ENCODE data around the gene TAF5L. TPM values are rescaled to one million over a fixed set of nuclear protein-coding genes. Genes with fewer than 3 reads are reported as not detected.

TAF5L gene
- total RNA-seq, 1 donor from 2014 or later: 24.4 TPM

GRCh38 chr1:229620876-229621275 lies 5.0 kb downstream of the TAF5L start:
- ChIA-PET POLR2A (no interaction called here), CTCF (interaction anchor here (0.5 to 0.9 kb wide), 2 partner anchors 24 to 60 kb away, joined by 3 read pairs; no protein-coding TSS in a partner anchor)
- H3K9me3 Mint-ChIP-seq: no peaks in the 10 kb centered on the region
- no peak overlapping the region for H3K27ac Mint-ChIP-seq
- intact Hi-C loops (cut with micrococcal nuclease): no loop called here
- ATAC-seq (ENCODE audit: low read depth) (no peak), DNase-seq (no peak)
- TF ChIP-seq, protein P1, sequence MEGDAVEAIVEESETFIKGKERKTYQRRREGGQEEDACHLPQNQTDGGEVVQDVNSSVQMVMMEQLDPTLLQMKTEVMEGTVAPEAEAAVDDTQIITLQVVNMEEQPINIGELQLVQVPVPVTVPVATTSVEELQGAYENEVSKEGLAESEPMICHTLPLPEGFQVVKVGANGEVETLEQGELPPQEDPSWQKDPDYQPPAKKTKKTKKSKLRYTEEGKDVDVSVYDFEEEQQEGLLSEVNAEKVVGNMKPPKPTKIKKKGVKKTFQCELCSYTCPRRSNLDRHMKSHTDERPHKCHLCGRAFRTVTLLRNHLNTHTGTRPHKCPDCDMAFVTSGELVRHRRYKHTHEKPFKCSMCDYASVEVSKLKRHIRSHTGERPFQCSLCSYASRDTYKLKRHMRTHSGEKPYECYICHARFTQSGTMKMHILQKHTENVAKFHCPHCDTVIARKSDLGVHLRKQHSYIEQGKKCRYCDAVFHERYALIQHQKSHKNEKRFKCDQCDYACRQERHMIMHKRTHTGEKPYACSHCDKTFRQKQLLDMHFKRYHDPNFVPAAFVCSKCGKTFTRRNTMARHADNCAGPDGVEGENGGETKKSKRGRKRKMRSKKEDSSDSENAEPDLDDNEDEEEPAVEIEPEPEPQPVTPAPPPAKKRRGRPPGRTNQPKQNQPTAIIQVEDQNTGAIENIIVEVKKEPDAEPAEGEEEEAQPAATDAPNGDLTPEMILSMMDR (IDR thresholded peaks at IDR 0.05): no peak
- no peaks in the 10 kb centered on the region for H3K27me3 Mint-ChIP-seq
- peaks cover 32% of the 10 kb centered on the region for H3K4me1 Mint-ChIP-seq
- H3K4me3 Mint-ChIP-seq: no peak overlapping the region
- peaks cover 3% of the 10 kb centered on the region for H3K36me3 Mint-ChIP-seq (ENCODE audit: low read depth)

DNA sequence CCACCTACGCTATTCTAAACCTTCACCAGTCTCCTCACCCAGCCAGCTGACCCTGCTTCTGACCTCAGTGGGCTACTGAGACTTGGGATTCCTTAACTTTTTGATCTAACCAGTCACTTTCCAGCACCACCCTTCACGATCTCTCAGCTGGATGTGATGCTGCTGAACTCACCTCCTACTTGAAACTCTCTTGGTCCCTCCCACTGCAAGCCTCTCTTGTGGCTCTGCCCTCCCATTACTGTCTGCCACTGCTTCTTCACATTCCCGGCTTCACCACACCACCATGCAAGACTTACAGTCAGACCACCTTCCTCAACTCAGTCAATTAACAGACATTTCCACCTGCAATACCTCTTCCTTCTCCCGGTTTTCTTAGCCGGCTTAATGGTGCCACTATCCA lies 6.3 kb downstream of the TAF5L start:
- peaks cover 26% of the 10 kb centered on the region for H3K4me1 Mint-ChIP-seq
- no peak for ATAC-seq (ENCODE audit: low read depth)

GRCh38 chr1:229619002-229619401 lies 6.9 kb downstream of the TAF5L start:
- H3K9me3 Mint-ChIP-seq: no peaks in the 10 kb centered on the region
- no peak overlapping the region for H3K27ac Mint-ChIP-seq
- no peaks in the 10 kb centered on the region for H3K27me3 Mint-ChIP-seq
- intact Hi-C loops (cut with micrococcal nuclease): no loop called here
- H3K4me1 Mint-ChIP-seq: peaks cover 20% of the 10 kb centered on the region
- DNase-seq: no peak
- ChIA-PET CTCF (no interaction called here), POLR2A (no interaction called here)
- TF ChIP-seq, protein P1 (IDR thresholded peaks at IDR 0.05): no peak
- peaks cover 3% of the 10 kb centered on the region for H3K36me3 Mint-ChIP-seq (ENCODE audit: low read depth)
- no peak overlapping the region for H3K4me3 Mint-ChIP-seq
- ATAC-seq (ENCODE audit: low read depth): no peak

More for the DNA sequence above, 6.3 kb downstream of the TAF5L start:
- ChIA-PET POLR2A (no interaction called here), CTCF (no interaction called here)
- intact Hi-C loops (cut with micrococcal nuclease): no loop called here
- no peak for DNase-seq
- TF ChIP-seq, protein P1 (IDR thresholded peaks at IDR 0.05): no peak
- H3K27ac Mint-ChIP-seq: no peak overlapping the region
- H3K36me3 Mint-ChIP-seq (ENCODE audit: low read depth): no peaks in the 10 kb centered on the region
- no peak overlapping the region for H3K4me3 Mint-ChIP-seq
- H3K9me3 Mint-ChIP-seq: no peaks in the 10 kb centered on the region
- no peaks in the 10 kb centered on the region for H3K27me3 Mint-ChIP-seq

GRCh38 chr1:229617351-229618100 lies 8.4 kb downstream of the TAF5L start:
- no peak overlapping the region for H3K27ac Mint-ChIP-seq
- CTCF ChIA-PET: no interaction called here
- TF ChIP-seq, protein P1 (IDR thresholded peaks at IDR 0.05): no peak

GRCh38 chr1:229614701-229615100 lies 11.2 kb downstream of the TAF5L start:
- TF ChIP-seq, protein P1 (IDR thresholded peaks at IDR 0.05): no peak
- peaks cover 3% of the 10 kb centered on the region for H3K4me1 Mint-ChIP-seq
- no peak overlapping the region for H3K27ac Mint-ChIP-seq
- ChIA-PET CTCF (interaction anchor here (0.6 kb wide), 1 partner anchor 64 kb away, joined by 3 read pairs; no protein-coding TSS in a partner anchor), POLR2A (no interaction called here)
- intact Hi-C loops (cut with micrococcal nuclease): no loop called here
- ATAC-seq (ENCODE audit: low read depth) (no peak), DNase-seq (no peak)
- no peak overlapping the region for H3K4me3 Mint-ChIP-seq
- peaks cover 45% of the 10 kb centered on the region for H3K36me3 Mint-ChIP-seq (ENCODE audit: low read depth)
- H3K27me3 Mint-ChIP-seq: no peaks in the 10 kb centered on the region
- no peaks in the 10 kb centered on the region for H3K9me3 Mint-ChIP-seq

More at GRCh38 chr1:229617351-229618100, 8.4 kb downstream of the TAF5L start:
- H3K4me1 Mint-ChIP-seq: peaks cover 10% of the 10 kb centered on the region
- intact Hi-C loops (cut with micrococcal nuclease): no loop called here
- no peak for ATAC-seq (ENCODE audit: low read depth)
- no peaks in the 10 kb centered on the region for H3K9me3 Mint-ChIP-seq
- POLR2A ChIA-PET: no interaction called here
- no peak overlapping the region for H3K4me3 Mint-ChIP-seq
- DNase-seq: no peak
- no peaks in the 10 kb centered on the region for H3K27me3 Mint-ChIP-seq
- peaks cover 17% of the 10 kb centered on the region for H3K36me3 Mint-ChIP-seq (ENCODE audit: low read depth)

Data from activated B cell treated with CpG ODN at 0.5 μM for 24 hours (primary cell).